HCT116 (cell line): Measurements from ENCODE around the gene PROK2. TPM values are rescaled to one million over a fixed set of nuclear protein-coding genes. Genes with fewer than 3 reads are reported as not detected.

Experiments used
- ATAC-seq: fragments of 200-7000 bp; cut with Tn5 transposase; 2 replicates; pipeline ENCODE4 v1.9.1; 2020; ENCODE audit warnings: mild to moderate bottlenecking, moderate library complexity
- BruUV-seq: library from RNA; stranded (reverse); fragments of 400-500 nt; replicated peaks from 2 replicates; lab custom pipeline; 2021; lab: Mats Ljungman, UMichigan
- CTCF ChIA-PET: fragments of 300-600 bp; sonication (Branson Sonifier 250); formaldehyde crosslinking; loops from one replicate; lab custom pipeline; 2021; ENCODE audit warnings: antibody characterized with exemption; lab: Charles Lee
- POLR2A ChIA-PET: fragments of 300-600, 350-600 bp; sonication (Branson Sonifier 250); formaldehyde crosslinking; loops from one replicate; lab custom pipeline; 2021; ENCODE audit warnings: antibody characterized with exemption; lab: Charles Lee
- RAD21 ChIA-PET, 2 experiments: fragments of 300-600 bp; sonication (Branson Sonifier 250); formaldehyde crosslinking; loops; one replicate each; lab custom pipeline; 2023; ENCODE audit warnings: low total read pairs in 2 of 2; ENCODE audit not compliant: uncharacterized antibody in 2 of 2, unreplicated experiment in 2 of 2, low non-redundant PET in 1 of 2; lab: Charles Lee
- DNase-seq: peaks from one replicate; pipeline ENCODE4 v3.0.0-alpha.2; 2010; ENCODE audit warnings: low read depth, low spot score
- H2AFZ ChIP-seq: fragments of 200-600 bp; shearing (Covaris generic), sonication (generic); 2 replicates; pipeline ENCODE4 v1.6.1; 2017; ENCODE audit warnings: low read depth, mixed run types, mixed read lengths, antibody characterized with exemption, low read length; ENCODE audit not compliant: poor library complexity, severe bottlenecking
- H3K27ac ChIP-seq: 2 replicates; pipeline ENCODE4 v1.5.1; 2012; ENCODE audit warnings: low read depth, low read length
- H3K27me3 ChIP-seq: fragments of 200-600 bp; sonication (generic); 2 replicates; pipeline ENCODE4 v1.6.1; 2016; ENCODE audit warnings: mixed run types, low read length, mixed read lengths; ENCODE audit not compliant: insufficient read depth
- H3K36me3 ChIP-seq, 2 experiments: fragments of 200-500 bp in 1 of 2; fragments of 200-600 bp in 1 of 2; sonication (Bioruptor generic) in 1 of 2; sonication (generic) in 1 of 2; 2 replicates each; pipeline versions ENCODE4 v1.5.1 to v1.6.1; 2014 to 2016; ENCODE audit warnings: low read length in 2 of 2, inconsistent platforms in 1 of 2, mixed read lengths in 1 of 2, mixed run types in 1 of 2; ENCODE audit not compliant: insufficient read depth in 2 of 2, control insufficient read depth in 1 of 2
- H3K4me1 ChIP-seq, 2 experiments: fragments of 200-600 bp in 1 of 2; sonication (generic) in 1 of 2; 2 replicates each; pipeline versions ENCODE4 v1.5.1 to v1.6.1; 2012 to 2017; ENCODE audit warnings: low read length in 2 of 2, inconsistent platforms in 1 of 2, mild to moderate bottlenecking in 1 of 2, mixed read lengths in 1 of 2, mixed run types in 1 of 2, moderate library complexity in 1 of 2; ENCODE audit not compliant: insufficient read depth in 2 of 2, control insufficient read depth in 1 of 2
- H3K4me2 ChIP-seq: fragments of 200-600 bp; sonication (generic); 2 replicates; pipeline ENCODE4 v1.6.1; 2017; ENCODE audit warnings: mixed run types, low read length, mixed read lengths
- H3K4me3 ChIP-seq, 2 experiments: fragments of 200-600 bp in 1 of 2; sonication (generic) in 1 of 2; replicated peaks in 1 of 2; 2 replicates each; pipeline ENCODE4 v1.5.1; 2011 to 2016; ENCODE audit warnings: low read length in 2 of 2, control low read depth in 1 of 2, low read depth in 1 of 2, mild to moderate bottlenecking in 1 of 2, mixed read lengths in 1 of 2, mixed run types in 1 of 2
- H3K79me2 ChIP-seq: fragments of 200-600 bp; sonication (generic); 2 replicates; pipeline ENCODE4 v1.6.1; 2017; ENCODE audit warnings: mild to moderate bottlenecking, mixed run types, low read length, moderate library complexity, mixed read lengths; ENCODE audit not compliant: insufficient read depth
- H3K9ac ChIP-seq: fragments of 200-600 bp; sonication (generic); 2 replicates; pipeline ENCODE4 v1.6.1; 2016; ENCODE audit warnings: low read length, mixed read lengths
- H3K9me2 ChIP-seq: fragments of 200-600 bp; sonication (generic), shearing (Covaris generic); 2 replicates; pipeline ENCODE4 v1.6.1; 2017; ENCODE audit warnings: mixed run types, mild to moderate bottlenecking, moderate library complexity; ENCODE audit not compliant: insufficient read depth
- H3K9me3 ChIP-seq, 2 experiments: fragments of 200-500 bp in 1 of 2; fragments of 200-600 bp in 1 of 2; sonication (Bioruptor generic) in 1 of 2; sonication (generic) in 1 of 2; 2 replicates each; pipeline ENCODE4 v1.6.1; 2014 to 2017; ENCODE audit warnings: low read length in 2 of 2, mixed read lengths in 2 of 2, inconsistent platforms in 1 of 2, low read depth in 1 of 2, mild to moderate bottlenecking in 1 of 2, mixed run types in 1 of 2, moderate library complexity in 1 of 2; ENCODE audit not compliant: control insufficient read depth in 1 of 2, insufficient read depth in 1 of 2
- H4K20me1 ChIP-seq: fragments of 200-600 bp; sonication (generic), shearing (Covaris generic); 2 replicates; pipeline ENCODE4 v1.6.1; 2017; ENCODE audit warnings: mixed run types, mild to moderate bottlenecking, moderate library complexity; ENCODE audit not compliant: insufficient read depth
- EGR1 ChIP-seq: IDR thresholded peaks from 2 replicates; pipeline ENCODE4 v1.6.1; 2012; ENCODE audit warnings: low read depth
- FOSL1 ChIP-seq: IDR thresholded peaks from 2 replicates; pipeline ENCODE4 v1.6.1; 2012; ENCODE audit warnings: low read depth
- POLR2AphosphoS5 ChIP-seq: IDR thresholded peaks from 2 replicates; pipeline ENCODE4 v1.6.1; 2011; ENCODE audit warnings: mild to moderate bottlenecking, low read depth, low read length, moderate library complexity
- RAD21 ChIP-seq: IDR thresholded peaks from 2 replicates; pipeline ENCODE4 v1.6.1; 2012; ENCODE audit warnings: low read depth, mild to moderate bottlenecking
- SP1 ChIP-seq: IDR thresholded peaks from 2 replicates; pipeline ENCODE4 v1.6.1; 2012; ENCODE audit warnings: low read depth
- SRF ChIP-seq: IDR thresholded peaks from 2 replicates; pipeline ENCODE4 v1.6.1; 2012; ENCODE audit warnings: low read depth
- ZFX ChIP-seq: fragments of 450-650 bp; IDR thresholded peaks from 2 replicates; pipeline ENCODE4 v1.6.1; 2017
- ZNF274 ChIP-seq: fragments of 200-500 bp; sonication (Bioruptor generic); IDR thresholded peaks from 2 replicates; pipeline ENCODE4 v1.6.1; 2014; ENCODE audit warnings: mild to moderate bottlenecking, low read depth, low read length, inconsistent platforms
- intact Hi-C: fragments of 100-400 bp; cut with micrococcal nuclease; formaldehyde crosslinking; loops from 2 replicates; pipeline ENCODE4 v1.10.0; 2022
- total RNA-seq: library from RNA; stranded (reverse); gene quantifications from one replicate; pipeline ENCODE4 v1.2.1, GENCODE V29; 2021; ENCODE audit not compliant: unreplicated experiment
- TF ChIP-seq, protein P1 (sequence below): IDR thresholded peaks from 2 replicates; pipeline ENCODE4 v1.6.1; 2011; ENCODE audit warnings: mild to moderate bottlenecking, low read length, moderate library complexity; ENCODE audit not compliant: insufficient replicate concordance; ENCODE audit errors: extremely low read depth
- TF ChIP-seq, protein P2 (sequence below): IDR thresholded peaks from 2 replicates; pipeline ENCODE4 v1.6.1; 2012
- TF ChIP-seq, protein P3 (sequence below): IDR thresholded peaks from 2 replicates; pipeline ENCODE4 v1.6.1; 2012; ENCODE audit warnings: low read depth

Gene PROK2
- total RNA-seq, 1 experiment from 2014 or later = not detected

DNA sequence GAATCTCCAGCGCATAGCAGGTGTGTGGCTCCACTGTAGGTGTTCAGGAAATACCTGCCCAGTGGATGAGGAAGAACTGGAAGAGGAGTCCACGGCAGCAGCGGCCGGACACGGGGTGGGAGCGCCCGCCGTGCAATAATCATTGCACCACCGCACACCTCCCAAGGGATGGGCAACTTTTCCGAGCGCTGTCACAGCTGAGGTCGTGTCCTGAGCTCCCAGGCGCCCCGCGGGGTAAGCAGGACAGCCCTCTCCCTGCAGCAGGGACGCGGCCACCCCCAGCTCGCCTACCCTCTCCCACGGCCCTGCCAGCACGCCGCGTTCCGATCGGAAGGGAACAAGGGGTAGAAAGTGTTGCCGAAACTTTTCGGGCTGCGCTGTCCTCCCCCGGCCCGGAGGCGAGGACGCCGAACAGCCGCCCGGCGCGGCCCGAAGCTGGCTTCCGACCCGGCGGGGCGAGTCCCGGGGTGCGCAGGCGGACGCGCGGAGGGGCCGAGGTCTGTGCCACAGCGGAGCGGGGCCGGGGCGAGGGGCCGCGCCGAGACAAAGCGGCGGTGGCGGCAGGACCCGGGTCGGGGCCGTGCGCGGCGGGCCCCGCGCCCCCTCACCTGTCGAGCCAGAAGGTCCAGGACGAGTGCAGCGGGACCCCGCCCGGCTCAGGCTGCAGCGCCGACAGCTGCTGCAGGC, 60.2 kb downstream of the PROK2 start:
- Histone ChIP-seq H3K9me3 (no peaks in the 10 kb centered on the region), H2AFZ (no peak overlapping the region), H3K27ac (peak overlapping the region; percentile 42; the same call in 1 of the 2 replicates), H3K9me2 (no peaks in the 10 kb centered on the region), H3K4me2 (peak overlapping the region; percentile 85), H3K4me1 (peaks cover 7 to 16% of the 10 kb centered on the region in 2 experiments; a peak in 3 of 4 replicates), H3K4me3 (peak overlapping the region; percentile 63 to 70), H3K36me3 (no peaks in the 10 kb centered on the region), H3K79me2 (no peaks in the 10 kb centered on the region), H3K27me3 (peaks cover 19% of the 10 kb centered on the region), H4K20me1 (no peaks in the 10 kb centered on the region), H3K9ac (peak overlapping the region; percentile 39; the same call in 1 of the 2 replicates)
- no TSS peak for BruUV-seq
- ATAC-seq (peak; percentile 67), DNase-seq (no peak)
- TF ChIP-seq, protein P1, sequence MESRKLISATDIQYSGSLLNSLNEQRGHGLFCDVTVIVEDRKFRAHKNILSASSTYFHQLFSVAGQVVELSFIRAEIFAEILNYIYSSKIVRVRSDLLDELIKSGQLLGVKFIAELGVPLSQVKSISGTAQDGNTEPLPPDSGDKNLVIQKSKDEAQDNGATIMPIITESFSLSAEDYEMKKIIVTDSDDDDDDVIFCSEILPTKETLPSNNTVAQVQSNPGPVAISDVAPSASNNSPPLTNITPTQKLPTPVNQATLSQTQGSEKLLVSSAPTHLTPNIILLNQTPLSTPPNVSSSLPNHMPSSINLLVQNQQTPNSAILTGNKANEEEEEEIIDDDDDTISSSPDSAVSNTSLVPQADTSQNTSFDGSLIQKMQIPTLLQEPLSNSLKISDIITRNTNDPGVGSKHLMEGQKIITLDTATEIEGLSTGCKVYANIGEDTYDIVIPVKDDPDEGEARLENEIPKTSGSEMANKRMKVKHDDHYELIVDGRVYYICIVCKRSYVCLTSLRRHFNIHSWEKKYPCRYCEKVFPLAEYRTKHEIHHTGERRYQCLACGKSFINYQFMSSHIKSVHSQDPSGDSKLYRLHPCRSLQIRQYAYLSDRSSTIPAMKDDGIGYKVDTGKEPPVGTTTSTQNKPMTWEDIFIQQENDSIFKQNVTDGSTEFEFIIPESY = no peak
- TF ChIP-seq ZFX (peak; percentile 22; the same call in 1 of the 2 replicates), SP1 (no peak)
- intact Hi-C loops = no loop called here
- ChIA-PET RAD21 (no interaction called here), POLR2A (no interaction called here), CTCF (interaction anchor here (1.2 to 1.7 kb wide), 2 partner anchors 14 to 134 kb away, joined by 3 to 8 read pairs; no protein-coding TSS in a partner anchor)

DNA sequence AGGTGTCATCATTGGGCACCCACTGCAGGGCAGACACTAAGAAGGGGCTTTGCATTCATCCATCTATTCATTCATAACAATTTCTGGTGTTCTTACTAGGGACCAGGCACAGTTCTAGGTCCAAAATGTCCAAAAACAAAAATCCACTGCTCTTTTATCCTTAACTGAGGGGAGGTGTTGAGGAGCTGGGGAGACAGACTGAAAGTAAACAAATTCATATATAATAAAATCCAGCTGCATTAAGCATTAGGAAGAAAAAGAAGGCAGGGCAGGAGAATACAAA, 60.8 kb downstream of the PROK2 start:
- ATAC-seq = no peak
- intact Hi-C loops = no loop called here
- peak overlapping the region; percentile 85 for H3K4me2 ChIP-seq
- H3K79me2 ChIP-seq = no peaks in the 10 kb centered on the region
- H3K9me3 ChIP-seq = no peaks in the 10 kb centered on the region
- BruUV-seq = no TSS peak
- H3K4me3 ChIP-seq = peak overlapping the region; percentile 63 to 70
- TF ChIP-seq FOSL1 = no peak
- no peak for TF ChIP-seq SP1
- TF ChIP-seq SRF = no peak
- no peak for TF ChIP-seq ZNF274
- TF ChIP-seq, protein P2, sequence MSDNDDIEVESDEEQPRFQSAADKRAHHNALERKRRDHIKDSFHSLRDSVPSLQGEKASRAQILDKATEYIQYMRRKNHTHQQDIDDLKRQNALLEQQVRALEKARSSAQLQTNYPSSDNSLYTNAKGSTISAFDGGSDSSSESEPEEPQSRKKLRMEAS = no peak
- no peak for TF ChIP-seq EGR1
- no peak for TF ChIP-seq POLR2AphosphoS5
- no peak for TF ChIP-seq ZFX
- TF ChIP-seq, protein P3, sequence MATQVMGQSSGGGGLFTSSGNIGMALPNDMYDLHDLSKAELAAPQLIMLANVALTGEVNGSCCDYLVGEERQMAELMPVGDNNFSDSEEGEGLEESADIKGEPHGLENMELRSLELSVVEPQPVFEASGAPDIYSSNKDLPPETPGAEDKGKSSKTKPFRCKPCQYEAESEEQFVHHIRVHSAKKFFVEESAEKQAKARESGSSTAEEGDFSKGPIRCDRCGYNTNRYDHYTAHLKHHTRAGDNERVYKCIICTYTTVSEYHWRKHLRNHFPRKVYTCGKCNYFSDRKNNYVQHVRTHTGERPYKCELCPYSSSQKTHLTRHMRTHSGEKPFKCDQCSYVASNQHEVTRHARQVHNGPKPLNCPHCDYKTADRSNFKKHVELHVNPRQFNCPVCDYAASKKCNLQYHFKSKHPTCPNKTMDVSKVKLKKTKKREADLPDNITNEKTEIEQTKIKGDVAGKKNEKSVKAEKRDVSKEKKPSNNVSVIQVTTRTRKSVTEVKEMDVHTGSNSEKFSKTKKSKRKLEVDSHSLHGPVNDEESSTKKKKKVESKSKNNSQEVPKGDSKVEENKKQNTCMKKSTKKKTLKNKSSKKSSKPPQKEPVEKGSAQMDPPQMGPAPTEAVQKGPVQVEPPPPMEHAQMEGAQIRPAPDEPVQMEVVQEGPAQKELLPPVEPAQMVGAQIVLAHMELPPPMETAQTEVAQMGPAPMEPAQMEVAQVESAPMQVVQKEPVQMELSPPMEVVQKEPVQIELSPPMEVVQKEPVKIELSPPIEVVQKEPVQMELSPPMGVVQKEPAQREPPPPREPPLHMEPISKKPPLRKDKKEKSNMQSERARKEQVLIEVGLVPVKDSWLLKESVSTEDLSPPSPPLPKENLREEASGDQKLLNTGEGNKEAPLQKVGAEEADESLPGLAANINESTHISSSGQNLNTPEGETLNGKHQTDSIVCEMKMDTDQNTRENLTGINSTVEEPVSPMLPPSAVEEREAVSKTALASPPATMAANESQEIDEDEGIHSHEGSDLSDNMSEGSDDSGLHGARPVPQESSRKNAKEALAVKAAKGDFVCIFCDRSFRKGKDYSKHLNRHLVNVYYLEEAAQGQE = no peak
- no peak for TF ChIP-seq RAD21
- CTCF ChIA-PET = interaction anchor here (1.2 to 1.7 kb wide), 2 partner anchors 13 to 135 kb away, joined by 3 to 8 read pairs; no protein-coding TSS in a partner anchor
- H3K27ac ChIP-seq = no peak overlapping the region
- H4K20me1 ChIP-seq = no peaks in the 10 kb centered on the region
- H3K36me3 ChIP-seq = no peaks in the 10 kb centered on the region
- RAD21 ChIA-PET = no interaction called here
- peaks cover 19% of the 10 kb centered on the region for H3K27me3 ChIP-seq
- POLR2A ChIA-PET = no interaction called here
- no peaks in the 10 kb centered on the region for H3K9me2 ChIP-seq
- H3K9ac ChIP-seq = no peak overlapping the region
- DNase-seq = no peak
- no peak overlapping the region for H2AFZ ChIP-seq
- peaks cover 7 to 12% of the 10 kb centered on the region in 2 experiments; a peak in 3 of 4 replicates for H3K4me1 ChIP-seq
